NCI-H187 (cell line): ENCODE measurements around the gene VMAC.

Experiments
- DNase-seq, 2 experiments: peaks; one replicate each; lab custom pipeline; 2025; lab: John Stamatoyannopoulos, UW

VMAC gene

GRCh38 chr19:5905114-5905778, 574 bp downstream of the VMAC start:
- DNase-seq: no peak

- DNase-seq: no peak
Observed at GRCh38 chr19:5907241-5907640, 2.6 kb downstream of the VMAC start.

GRCh38 chr19:5908773-5909442, 4.2 kb downstream of the VMAC start:
- DNase-seq: no peak

GRCh38 chr19:5910638-5910907, 5.9 kb downstream of the VMAC start:
- DNase-seq: no peak

- DNase-seq: no peak
Observed at GRCh38 chr19:5911366-5911765, 6.7 kb downstream of the VMAC start.

- DNase-seq: no peak
Observed at GRCh38 chr19:5913739-5914357, 9.2 kb downstream of the VMAC start, which contains the start of gene CAPS. Gene CAPS (plus strand): TSS chr19:5914254. CDS start chr19:5914407, 153 bp downstream.

- no peak for DNase-seq
Observed at GRCh38 chr19:5914358-5914774, 9.7 kb downstream of the VMAC start.

- DNase-seq: no peak
Observed at GRCh38 chr19:5914946-5915781, 10.5 kb downstream of the VMAC start.

GRCh38 chr19:5915782-5916165, 11.1 kb downstream of the VMAC start:
- no peak for DNase-seq

- no peak for DNase-seq
Observed at GRCh38 chr19:5916181-5916708, 11.6 kb downstream of the VMAC start.

- DNase-seq: no peak
Observed at GRCh38 chr19:5917431-5918107, 12.9 kb downstream of the VMAC start.

GRCh38 chr19:5918463-5919079, 13.9 kb downstream of the VMAC start:
- no peak for DNase-seq

- no peak for DNase-seq
Observed at GRCh38 chr19:5921516-5922160, 17.0 kb downstream of the VMAC start.

GRCh38 chr19:5922161-5922545, 17.5 kb downstream of the VMAC start:
- DNase-seq: no peak

GRCh38 chr19:5923356-5923755, 18.7 kb downstream of the VMAC start:
- DNase-seq: no peak

- DNase-seq: no peak
Observed at GRCh38 chr19:5925830-5926427, 21.3 kb downstream of the VMAC start.

GRCh38 chr19:5926641-5927440, 22.2 kb downstream of the VMAC start:
- no peak for DNase-seq

GRCh38 chr19:5927441-5927821, 22.8 kb downstream of the VMAC start:
- DNase-seq: no peak

GRCh38 chr19:5929179-5929578, 24.5 kb downstream of the VMAC start:
- no peak for DNase-seq

GRCh38 chr19:5929625-5930024, 25.0 kb downstream of the VMAC start:
- DNase-seq: no peak
